Bronchial epithelial cell (primary cell): ENCODE measurements around the gene CNKSR2. TPM values are rescaled to one million over a fixed set of nuclear protein-coding genes. Genes with fewer than 3 reads are reported as not detected.
A peak's percentile ranks its signal among the peaks of the same experiment; 100 is the strongest.

Source experiments
- DNase-seq: peaks from one replicate; pipeline ENCODE4 v3.0.0-alpha.2; 2010; ENCODE audit warnings: low read depth
- FAIRE-seq: peaks from 2 replicates; lab custom pipeline; 2011; peaks lifted over from hg19 to GRCh38; lab: Jason Lieb, UNC
- H3K27me3 ChIP-seq: 2 replicates; pipeline ENCODE4 v1.5.1; 2011; ENCODE audit warnings: low read length; ENCODE audit not compliant: control insufficient read depth, insufficient read depth
- H3K36me3 ChIP-seq: 2 replicates; pipeline ENCODE4 v1.5.1; 2011; ENCODE audit warnings: low read length; ENCODE audit not compliant: control insufficient read depth, insufficient read depth
- H3K4me3 ChIP-seq: 2 replicates; pipeline ENCODE4 v1.5.1; 2011; ENCODE audit warnings: mild to moderate bottlenecking, low read depth, low read length, control low read depth
- CTCF ChIP-seq: IDR thresholded peaks from 2 replicates; pipeline ENCODE4 v1.5.1; 2011; ENCODE audit warnings: mild to moderate bottlenecking, moderate library complexity, low read length, control low read depth, inconsistent platforms; ENCODE audit not compliant: insufficient read depth, severe bottlenecking
- total RNA-seq: library from RNA; depleted of rRNA; stranded (reverse); fragments of >200 nt; gene quantifications from 2 replicates; pipeline ENCODE4 v1.2.1, GENCODE V29; 2014

The CNKSR2 gene
- total RNA-seq, 1 donor from 2014 or later = 0.53 TPM

- no peak for TF ChIP-seq CTCF
- Histone ChIP-seq H3K4me3 (no peak overlapping the region), H3K27me3 (peaks cover 2% of the 10 kb centered on the region), H3K36me3 (no peaks in the 10 kb centered on the region)
- DNase-seq = peak; percentile 59
- no peak for FAIRE-seq
Measured at GRCh38 chrX:21661316-21661715, 287.1 kb downstream of the CNKSR2 start.

GRCh38 chrX:21662761-21663160 is 288.5 kb downstream of the CNKSR2 start:
- DNase-seq (no peak), FAIRE-seq (no peak)
- Histone ChIP-seq H3K36me3 (no peaks in the 10 kb centered on the region), H3K27me3 (no peaks in the 10 kb centered on the region), H3K4me3 (no peak overlapping the region)
- TF ChIP-seq CTCF = no peak

- no peak for DNase-seq
- no peaks in the 10 kb centered on the region for H3K27me3 ChIP-seq
- no peak for FAIRE-seq
- H3K36me3 ChIP-seq = no peaks in the 10 kb centered on the region
- no peak overlapping the region for H3K4me3 ChIP-seq
- no peak for TF ChIP-seq CTCF
Measured at GRCh38 chrX:21666252-21666651, 292.0 kb downstream of the CNKSR2 start.

- DNase-seq = no peak
- FAIRE-seq = no peak
- Histone ChIP-seq H3K27me3 (no peaks in the 10 kb centered on the region), H3K4me3 (no peak overlapping the region), H3K36me3 (no peaks in the 10 kb centered on the region)
- TF ChIP-seq CTCF = no peak
Measured at GRCh38 chrX:21666679-21667078, 292.5 kb downstream of the CNKSR2 start.

GRCh38 chrX:21674430-21675186 is 300.4 kb downstream of the CNKSR2 start:
- TF ChIP-seq CTCF = no peak
- no peak for FAIRE-seq
- H3K4me3 ChIP-seq = no peak overlapping the region
- DNase-seq = no peak
- no peaks in the 10 kb centered on the region for H3K36me3 ChIP-seq
- no peaks in the 10 kb centered on the region for H3K27me3 ChIP-seq

- TF ChIP-seq CTCF = no peak
- no peak for DNase-seq
- Histone ChIP-seq H3K4me3 (no peak overlapping the region), H3K36me3 (no peaks in the 10 kb centered on the region), H3K27me3 (no peaks in the 10 kb centered on the region)
- FAIRE-seq = no peak
Measured at GRCh38 chrX:21675931-21676330, 301.7 kb downstream of the CNKSR2 start.
